ENCODE results near the gene ABAT.
"Not testable (repeated sequence)": the region's sequence is repeated elsewhere in the genome, so short reads cannot be mapped to it uniquely, and the experiment has no call there.

Gene ABAT

DNA sequence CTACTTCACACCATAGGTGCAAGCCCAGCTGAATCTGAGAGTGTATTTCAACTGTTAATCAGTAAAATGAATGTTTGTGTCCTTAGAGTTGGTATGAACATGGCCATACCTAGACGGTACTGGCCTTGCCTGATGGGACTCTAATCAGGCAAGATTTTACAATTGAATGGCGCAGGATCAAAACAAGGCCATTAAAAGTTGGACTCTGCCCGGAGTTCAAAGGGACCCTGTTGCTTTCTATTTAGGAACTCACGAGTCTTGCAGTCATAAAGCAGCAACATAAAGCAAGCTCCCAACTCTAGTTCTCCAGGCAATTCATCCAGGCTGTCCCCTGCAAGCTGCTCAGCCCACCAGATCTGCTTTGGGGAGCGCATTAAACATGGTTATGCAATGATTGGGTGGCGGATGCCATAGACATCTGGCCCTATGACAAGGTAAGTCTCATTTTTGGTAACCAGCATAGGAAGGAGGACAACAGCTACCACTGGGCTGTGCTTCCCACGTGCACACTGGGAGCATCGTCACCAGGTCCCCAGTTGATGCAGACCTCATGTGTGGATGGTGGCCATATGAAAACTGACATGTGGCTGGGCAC lies 114.3 kb downstream of the ABAT start:
- DNase-seq = no peak

DNA sequence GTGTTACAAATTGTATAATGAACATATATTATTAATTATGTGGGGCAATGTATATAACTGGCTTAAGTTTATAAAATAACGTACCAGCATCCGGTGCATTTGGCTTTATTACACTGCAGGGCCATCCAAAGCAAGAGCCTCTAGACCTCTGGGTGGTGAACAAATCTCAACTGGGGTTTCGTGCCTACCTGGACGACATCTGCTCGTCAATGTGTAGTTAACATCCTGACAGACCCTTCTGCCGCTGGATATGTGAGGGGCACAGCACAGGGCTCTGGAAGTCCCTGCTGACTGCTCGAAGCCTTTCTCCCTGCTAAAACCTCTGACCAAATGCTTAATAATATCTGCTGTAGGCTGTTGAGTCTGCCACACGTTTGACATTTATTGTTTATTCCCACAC lies 120.7 kb downstream of the ABAT start:
- no peak for DNase-seq

DNA sequence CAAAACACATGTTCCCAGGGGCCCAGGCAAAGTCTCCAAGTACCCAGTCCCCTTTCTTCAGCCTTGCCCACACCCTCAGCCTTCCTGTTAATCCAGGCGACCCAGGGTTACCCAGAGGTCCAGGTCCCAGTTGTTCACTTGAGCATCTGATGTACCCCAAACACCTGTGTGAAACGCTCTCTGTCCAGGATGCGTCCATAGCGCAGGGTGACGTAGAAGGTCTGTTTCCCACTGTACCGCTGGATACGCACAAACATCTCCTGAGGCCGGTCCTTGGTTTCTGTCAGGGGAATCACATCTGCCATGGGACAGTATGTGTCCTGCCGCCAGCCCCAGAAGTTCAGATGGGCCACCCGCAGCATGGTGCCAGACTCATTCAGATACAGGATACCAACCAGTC lies 121.4 kb downstream of the ABAT start:
- DNase-seq = no peak

DNA sequence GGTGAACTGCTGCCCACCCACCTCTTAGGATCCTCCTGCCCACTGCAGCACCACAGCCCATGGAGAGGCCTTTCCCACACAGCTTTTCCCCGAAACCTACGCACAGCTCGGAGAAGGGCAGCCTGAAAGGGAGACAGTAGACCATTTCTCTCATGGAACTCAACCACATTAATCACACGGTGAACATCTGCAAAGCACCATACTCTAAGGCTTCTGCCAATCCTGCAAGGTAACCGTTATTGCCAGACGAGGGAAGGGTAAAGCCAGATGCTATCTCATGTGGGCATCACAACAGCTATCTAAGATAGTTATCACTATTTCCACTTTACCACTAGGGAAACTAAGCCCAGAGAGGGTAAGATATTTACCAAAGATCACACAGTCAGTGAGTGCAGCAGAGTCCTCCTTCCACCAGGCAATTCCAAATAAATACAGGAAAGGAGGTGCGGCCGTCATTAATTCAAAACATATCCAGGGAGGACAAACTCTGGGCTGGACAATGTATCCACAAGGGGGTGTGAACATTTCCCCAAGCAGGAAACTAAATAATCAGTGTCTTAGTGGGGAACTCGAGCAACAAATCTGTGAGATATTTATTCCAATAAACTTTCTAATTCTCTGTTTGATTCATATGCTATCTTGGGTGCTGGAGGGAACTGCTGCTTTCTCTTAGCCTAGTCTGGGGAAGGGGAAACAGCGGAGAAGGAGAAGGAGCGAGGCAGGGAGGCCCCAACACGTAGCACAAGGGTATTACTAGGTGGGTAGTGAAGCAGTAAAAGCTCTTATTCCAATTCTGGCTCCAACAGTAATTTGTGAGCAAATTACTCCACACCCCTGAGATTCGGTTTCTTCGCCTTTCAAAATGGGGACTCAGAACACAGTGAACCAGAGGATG lies 122.3 kb downstream of the ABAT start:
- DNase-seq = peak; percentile 15

DNA sequence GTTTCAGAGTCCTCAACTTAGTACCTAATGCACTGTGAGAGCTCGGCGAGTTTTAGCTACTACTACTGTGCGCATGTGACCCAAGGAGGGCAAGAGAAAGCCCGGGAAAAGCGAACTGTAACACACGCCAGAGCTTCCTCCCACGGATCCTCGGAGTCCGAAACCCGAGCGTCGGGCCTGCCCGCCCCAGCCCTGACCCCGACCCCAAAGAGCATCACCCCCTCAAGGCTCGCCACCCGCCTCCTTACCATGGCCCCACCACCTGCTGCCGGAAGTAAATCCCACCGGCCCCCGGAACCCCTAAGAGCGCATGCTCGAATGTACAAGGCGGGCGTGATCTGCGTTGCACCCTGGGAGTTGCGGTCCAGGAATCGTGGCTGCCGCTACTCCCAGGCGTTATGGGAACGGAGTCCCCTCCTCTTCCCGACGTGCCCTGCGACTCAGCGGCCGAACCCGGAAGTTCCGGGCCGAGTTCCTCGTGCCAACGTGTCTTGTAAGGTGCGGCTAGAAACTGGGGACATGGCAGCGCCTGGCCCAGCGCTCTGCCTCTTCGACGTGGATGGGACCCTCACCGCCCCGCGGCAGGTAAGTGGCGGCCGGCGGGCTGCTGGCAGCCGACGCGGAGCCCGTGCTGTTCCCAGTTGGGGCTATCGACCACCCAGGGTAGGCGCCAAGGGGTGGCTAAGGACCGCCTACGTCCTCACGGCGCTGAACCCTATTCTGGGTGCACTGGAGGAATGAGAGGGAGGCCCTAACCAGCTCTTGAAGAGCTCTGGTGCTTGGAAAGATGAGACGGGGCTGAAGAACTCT lies 123.2 kb downstream of the ABAT start, which contains the start of the genes PMM2 and TMEM186:
TSS of gene PMM2 (plus strand) at position 476 of the 810 bp plus-strand sequence. CDS start at position 520, 44 bp downstream.
TSS of gene TMEM186 (minus strand) at position 276 of the 810 bp plus-strand sequence. CDS start at position 251, 25 bp downstream.
- DNase-seq = peak; percentile 99

DNA sequence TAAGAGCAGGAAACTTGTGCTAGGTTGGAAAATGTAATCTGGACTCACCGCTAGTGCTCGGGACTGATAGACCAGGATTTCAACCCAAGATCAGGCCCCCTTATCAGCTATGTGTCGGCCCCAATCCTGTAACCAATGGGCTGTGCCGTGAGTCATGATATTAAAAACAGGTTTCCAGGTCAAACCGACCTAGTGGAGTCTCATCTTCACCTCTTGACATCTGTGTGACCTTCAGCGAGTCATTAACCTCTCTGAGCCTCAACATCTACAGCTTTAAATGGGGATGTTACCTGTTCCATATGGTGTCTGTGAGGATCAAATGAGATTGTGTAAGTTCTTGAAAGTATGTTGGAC lies 123.7 kb downstream of the ABAT start:
- peak; percentile 81 for DNase-seq

DNA sequence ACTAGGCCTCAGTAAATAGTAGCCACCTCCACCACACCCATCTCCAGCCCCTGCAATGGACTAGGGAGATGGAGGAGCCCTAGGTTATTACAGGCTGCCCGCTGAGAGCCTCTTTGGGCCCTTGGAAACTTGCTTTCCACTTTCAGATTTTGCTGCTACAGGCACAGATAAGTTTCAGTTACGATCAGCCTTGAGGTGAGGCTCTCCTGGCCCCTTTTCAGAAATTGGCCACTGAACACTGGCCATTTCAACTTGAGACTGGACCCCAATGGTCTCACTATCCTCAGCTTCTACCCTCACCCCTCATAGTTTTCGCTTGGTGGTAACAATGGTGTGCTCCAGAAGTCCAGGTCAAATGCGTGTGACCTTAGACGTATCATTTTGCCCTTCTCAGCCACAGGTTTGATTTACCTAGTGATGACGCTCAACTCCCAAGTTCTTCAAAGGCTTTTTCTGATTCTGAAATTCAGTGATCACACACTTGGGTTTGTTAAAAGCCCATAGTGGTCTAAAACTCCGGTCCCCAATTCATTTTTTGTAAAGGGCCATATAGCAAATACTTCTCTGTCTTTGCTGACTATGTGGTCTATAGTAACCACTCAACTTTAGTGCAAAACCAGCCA lies 124.2 kb downstream of the ABAT start:
- no peak for DNase-seq

DNA sequence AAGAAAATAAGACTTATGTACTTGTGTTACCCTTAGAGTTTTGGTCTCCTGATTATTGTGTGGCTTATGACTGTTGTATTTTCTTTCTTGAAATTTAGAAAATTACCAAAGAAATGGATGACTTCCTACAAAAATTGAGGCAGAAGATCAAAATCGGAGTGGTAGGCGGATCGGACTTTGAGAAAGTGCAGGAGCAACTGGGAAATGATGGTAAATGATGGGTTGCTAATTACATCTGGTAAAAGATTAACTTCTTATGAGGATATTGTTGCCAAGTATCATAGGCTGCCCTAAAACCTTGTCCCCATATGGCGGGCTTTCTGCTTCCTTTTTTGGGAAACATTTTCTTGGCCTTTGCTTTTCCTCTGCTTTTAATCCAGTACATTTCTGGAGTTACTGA lies 127.3 kb downstream of the ABAT start:
- DNase-seq = no peak

DNA sequence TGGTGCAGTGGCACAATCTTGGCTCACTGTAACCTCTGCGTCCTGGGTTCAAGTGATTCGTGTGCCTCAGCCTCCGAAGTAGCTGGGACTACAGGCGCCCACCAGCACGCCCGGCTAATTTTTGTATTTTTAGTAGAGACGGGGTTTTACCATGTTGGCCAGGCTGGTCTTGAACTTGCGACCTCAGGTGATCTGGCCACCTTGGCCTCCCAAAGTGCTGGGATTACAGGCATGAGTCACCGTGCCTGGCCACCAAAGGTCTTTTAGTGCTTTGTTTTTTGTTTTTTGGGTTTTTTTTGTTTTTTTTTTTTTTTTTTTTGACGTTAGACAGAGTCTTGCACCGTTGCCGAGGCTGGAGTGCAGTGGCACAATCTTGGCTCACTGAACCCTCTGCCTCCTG lies 129.3 kb downstream of the ABAT start:
- not testable (repeated sequence) for DNase-seq

DNA sequence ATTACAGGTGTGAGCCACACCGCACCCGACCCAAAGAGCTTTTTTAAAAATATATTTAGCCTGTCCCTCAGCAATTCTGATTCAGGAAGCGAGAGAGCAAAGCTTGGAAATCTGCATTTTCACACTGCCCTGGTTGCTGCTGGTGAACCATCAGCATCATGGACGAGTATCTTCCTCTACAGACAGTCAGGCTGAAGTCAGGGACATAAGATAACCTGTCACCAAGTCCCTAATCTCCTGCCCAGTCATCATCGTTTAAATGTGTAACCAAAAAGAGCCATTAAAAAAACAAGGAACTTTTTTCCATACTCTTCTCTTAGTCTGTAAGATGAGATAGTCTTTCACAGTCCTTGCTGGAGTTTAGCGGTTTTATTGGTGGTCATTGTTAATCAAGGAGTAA lies 129.9 kb downstream of the ABAT start:
- DNase-seq = no peak

DNA sequence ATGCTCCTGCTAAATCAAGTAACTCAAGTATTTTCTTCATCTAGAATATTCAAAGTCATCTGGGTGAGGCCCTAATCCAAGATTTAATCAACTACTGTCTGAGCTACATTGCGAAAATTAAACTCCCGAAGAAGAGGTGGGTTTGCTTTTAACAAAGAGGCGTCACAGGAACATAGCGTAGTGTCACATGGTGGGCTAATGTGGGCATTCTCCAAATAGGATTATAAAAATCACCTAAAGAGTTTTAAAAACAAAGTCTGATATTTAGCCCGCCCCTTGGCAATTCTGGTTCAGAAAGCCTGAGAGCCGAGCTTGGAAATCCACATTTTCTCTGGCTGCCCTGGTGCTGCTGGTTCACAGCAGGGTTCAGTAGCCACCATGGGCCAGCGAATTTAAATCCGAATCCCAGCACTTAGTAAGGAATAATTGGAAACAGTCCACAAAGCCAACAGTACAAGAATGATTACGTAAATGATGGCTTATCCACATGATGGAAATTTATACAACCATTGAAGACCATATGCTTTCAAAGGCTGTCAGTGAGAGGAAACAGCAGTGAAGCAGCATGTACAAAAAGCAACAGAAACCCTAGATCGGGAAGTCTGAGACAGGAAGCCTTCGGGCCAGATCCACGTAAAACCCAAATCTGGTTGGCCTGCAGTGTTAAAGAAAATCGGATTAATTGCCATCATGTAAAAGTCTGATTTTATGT lies 132.0 kb downstream of the ABAT start:
- no peak for DNase-seq

DNA sequence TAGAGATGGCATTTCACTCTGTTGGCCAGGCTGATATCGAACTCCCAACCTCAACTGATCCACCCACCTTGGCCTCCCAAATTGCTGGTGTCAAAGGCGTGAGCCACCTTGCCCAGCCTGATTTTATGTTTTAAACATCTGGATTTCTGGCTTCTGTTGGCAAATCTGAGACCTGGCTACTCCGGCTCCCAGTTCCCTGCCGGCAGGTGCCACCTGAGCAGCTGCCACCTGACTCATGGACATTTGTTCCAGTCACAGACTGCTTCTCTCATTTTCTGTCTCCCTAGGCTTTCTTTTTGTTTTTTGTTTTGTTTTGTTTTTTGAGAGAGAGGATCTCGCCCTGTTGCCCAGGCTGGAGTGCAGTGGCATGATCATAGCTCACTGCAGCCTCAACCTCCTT lies 132.8 kb downstream of the ABAT start:
- no peak for DNase-seq

DNA sequence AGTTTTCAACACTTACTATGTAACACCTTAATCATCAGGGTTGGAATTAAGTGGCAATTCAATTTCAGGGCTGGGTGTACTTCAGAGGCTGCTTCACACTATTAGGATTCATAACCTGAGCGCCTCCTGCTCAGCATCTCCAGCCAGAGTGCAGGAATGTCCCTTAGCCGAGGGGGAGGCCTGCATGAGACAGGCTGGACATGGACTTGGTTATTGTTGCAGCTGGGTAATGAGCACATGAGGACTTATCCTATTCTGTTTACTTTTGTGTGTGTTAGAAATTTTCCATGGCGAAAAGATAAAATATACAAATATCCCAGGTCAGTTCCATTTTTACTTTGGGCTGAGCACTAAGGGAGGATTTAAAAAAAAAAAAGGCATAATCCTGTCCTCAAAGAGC lies 133.6 kb downstream of the ABAT start:
- DNase-seq = no peak

DNA sequence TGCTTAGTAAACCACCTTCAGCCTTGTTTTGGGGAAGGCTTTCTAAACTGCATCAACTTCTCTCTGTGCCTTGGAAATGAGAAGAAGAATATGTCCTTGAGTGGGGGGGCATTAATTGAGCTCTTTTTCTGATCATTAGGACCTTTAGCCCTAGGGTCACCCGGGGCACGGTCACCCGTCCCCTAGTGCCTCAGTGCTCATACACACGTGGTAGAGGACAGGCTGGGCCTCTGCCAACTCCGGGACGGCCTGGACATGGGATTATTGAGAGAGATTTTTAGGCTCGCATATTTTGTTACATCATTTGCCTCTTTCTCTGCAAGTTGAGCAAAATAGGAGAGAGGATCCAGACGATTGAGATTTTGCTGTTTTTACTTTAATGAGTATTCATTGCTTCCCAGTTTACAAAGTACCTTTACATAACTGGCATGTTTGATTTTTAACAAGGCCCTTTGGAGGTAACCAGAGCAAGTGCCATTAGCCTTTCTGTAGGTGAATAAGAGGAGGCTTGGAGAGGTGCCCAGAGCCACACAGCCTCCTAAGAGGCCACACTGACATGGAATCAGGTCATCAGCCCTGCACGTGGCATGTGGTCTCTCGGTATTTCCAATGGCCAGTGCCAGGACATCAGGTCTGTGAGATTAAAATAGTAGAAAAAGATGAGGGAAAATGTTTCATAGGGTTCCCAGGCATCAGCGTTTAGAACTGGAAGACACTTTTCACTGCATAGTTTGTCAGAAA lies 134.4 kb downstream of the ABAT start:
- DNase-seq = no peak

DNA sequence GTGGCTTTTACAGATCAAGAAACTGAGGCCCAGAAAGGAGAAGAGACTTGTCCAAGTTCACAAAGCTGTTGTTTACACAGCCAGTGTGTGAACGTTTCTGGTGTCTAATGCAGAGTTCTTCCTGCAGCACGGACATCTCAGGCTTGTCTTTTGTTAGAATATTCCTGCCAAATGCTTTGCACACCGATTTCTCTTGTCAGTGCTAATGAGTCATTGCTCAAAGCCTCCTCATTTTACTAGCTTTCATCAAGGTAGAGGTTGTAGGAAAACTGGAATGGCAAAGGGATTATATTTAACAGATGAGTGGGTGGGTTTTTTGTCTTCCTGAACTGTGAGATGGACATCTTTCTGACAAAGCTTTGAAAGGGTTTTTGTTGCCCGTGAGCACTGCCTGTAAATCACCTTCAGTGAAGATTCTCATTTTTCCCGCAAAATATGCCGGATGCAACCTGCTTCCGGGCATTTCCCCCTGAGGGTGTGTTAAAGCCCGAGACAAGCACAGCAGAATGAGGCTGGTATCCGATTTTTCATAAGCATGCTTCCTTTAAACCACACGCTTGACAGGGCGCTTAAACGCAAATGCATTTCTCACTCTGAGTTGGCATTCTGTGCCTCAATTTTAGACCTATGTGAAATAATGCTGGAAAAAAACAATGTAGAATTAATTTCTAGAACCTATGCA lies 137.9 kb downstream of the ABAT start:
- no peak for DNase-seq

DNA sequence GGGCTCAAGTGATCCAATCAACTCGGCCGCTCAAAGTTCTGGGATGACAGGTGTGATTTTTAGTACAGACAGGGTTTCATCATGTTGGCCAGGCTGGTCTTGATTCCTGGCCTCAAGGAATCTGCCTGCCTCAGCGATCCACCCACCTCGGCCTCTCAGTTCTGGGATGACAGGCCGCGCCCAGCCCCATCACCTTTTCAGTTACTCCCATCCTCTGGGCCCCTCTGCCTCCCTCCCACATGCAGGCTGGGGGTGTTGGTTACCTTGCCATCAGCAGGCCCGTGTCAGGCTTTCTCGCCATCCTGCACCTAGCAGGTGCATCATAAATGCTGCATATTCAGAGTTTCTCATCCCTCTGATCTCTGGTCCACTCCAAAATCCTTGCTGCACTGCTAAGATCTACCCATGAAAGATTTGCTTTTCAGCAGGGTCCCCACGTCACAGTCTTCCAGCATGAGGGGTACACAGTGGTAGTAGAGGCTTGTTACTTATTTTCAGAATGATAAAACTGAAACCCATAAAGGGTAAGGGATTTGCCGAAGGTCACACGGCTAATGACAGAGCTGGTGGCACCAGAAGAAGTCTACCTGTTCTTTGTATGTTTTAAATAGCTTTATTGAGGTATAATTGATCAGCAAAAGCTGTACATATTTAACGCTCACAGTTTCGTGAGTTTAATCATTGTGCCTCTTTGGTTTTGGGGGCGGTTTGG lies 139.8 kb downstream of the ABAT start:
- DNase-seq = no peak

DNA sequence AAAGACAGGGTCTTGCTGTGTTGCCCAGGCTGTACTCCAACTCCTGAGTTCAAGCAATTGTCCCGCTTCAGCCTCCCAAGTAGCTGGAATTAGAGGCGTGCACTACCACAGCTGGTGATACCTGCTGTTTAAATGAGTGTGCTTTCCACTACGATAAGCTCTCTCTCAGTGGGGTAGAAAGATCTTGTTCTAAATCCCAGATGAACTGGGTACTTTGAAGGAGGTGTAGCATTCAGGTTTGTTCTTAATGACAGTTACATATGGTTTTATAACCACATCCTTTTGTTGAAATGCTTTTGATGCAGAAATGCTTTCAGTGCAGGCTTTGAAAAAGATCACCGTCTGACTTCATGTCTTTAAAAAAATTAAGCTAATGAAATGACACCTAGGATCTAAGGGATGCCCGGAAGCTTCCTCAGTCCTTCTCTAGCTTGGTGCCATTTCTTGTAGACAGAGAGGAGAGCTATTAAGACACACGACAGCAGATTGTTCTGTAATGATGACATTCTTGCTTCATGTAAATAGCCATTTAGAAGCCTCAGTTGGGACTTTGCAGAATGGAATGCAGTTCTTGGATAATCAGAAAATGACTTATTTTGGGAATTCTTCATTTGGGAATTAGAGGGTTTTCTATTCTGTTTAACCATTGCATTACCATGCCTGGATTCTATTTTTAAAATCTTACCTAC lies 142.7 kb downstream of the ABAT start:
- no peak for DNase-seq

DNA sequence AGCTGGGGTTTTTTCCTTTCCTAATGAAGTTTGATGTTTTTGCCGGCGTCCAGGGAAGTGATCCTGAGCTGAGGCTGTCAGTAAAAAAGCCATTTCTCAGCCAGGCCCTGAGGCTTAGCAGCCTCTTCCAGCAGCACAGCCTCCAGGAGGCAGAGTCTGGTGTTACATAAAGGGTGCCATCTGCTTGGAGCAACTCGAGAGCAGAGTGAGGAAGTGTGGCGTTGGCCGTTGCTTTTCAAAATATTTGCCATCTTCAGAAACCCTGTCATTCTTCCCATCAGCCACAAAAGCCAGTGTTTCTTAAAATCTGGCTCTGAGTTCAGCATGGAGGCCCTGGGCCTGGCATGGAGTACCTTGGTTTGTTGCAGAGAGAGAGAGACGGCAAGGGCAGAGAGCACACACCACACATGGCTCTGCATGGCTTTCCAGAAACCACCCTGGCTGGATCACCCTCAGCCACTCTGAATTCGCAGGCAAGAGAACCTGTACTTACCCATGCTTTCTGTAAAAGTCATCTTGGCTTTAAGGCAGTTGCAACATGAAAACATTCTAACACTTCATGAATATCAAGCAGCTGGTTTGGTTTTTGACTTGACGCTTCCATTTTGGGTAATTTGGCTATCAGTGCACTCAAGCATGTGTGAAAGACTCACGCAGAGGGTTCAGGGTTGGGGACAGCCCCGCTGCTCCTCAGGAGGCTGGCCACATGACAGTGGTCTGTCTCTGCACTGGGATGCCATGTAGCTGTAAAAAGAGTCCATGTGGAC lies 144.3 kb downstream of the ABAT start:
- DNase-seq = no peak

Data from hematopoietic multipotent progenitor cell treated with erythropoietin and hydrocortisone succinate and interleukin-3 and kit ligand, for 4 days (in vitro differentiated cells).